Stomach (tissue), 9 donors: ENCODE results near the gene NOA1. TPM values are rescaled to one million over a fixed set of nuclear protein-coding genes. Genes with fewer than 3 reads are reported as not detected.
"Not testable (repeated sequence)": the region's sequence is repeated elsewhere in the genome, so short reads cannot be mapped to it uniquely, and the experiment has no call there.

Experiments used
- DNase-seq, 2 donors: peaks; one replicate each; pipeline versions ENCODE4 v3.0.0 to v3.0.0-alpha.2; 2013 to 2019
- H3K27ac ChIP-seq, 5 donors: fragments of 200-600 bp in 4 of 5; sonication (generic) in 4 of 5; one replicate each; pipeline ENCODE4 v1.5.1; 2013 to 2019; ENCODE audit warnings: mild to moderate bottlenecking in 1 of 5, moderate library complexity in 1 of 5
- H3K27me3 ChIP-seq, 3 donors: fragments of 200-600 bp; sonication (generic); one replicate each; pipeline ENCODE4 v1.5.1; 2017 to 2019; ENCODE audit warnings: mixed run types in 1 of 3
- H3K36me3 ChIP-seq, 4 donors: fragments of 200-600 bp; sonication (generic); 1 replicate in 3 of 4; 2 replicates in 1 of 4; pipeline ENCODE4 v1.5.1; 2016 to 2019
- H3K4me1 ChIP-seq, 4 donors: fragments of 200-600 bp; sonication (generic); one replicate each; pipeline ENCODE4 v1.5.1; 2016 to 2019
- H3K4me3 ChIP-seq, 4 donors: fragments of 200-600 bp; sonication (generic) in 3 of 4; one replicate each; pipeline ENCODE4 v1.5.1; 2016 to 2019; ENCODE audit warnings: mild to moderate bottlenecking in 1 of 4
- H3K9me3 ChIP-seq, 4 donors: fragments of 200-600 bp; sonication (generic); one replicate each; pipeline ENCODE4 v1.5.1; 2016 to 2019
- EP300 ChIP-seq: sonication (generic); formaldehyde crosslinking; IDR thresholded peaks from one replicate; pipeline ENCODE4 v1.6.1; 2017; ENCODE audit warnings: antibody characterized with exemption
- POLR2A ChIP-seq, 4 donors: fragments of 450-650 bp; IDR thresholded peaks; one replicate each; pipeline ENCODE4 v1.6.1; 2016; ENCODE audit warnings: antibody characterized with exemption in 4 of 4, control low read depth in 2 of 4, mild to moderate bottlenecking in 1 of 4, moderate library complexity in 1 of 4
- POLR2AphosphoS5 ChIP-seq, 3 donors: sonication (generic); formaldehyde crosslinking; IDR thresholded peaks; one replicate each; pipeline ENCODE4 v1.6.1; 2016; ENCODE audit warnings: antibody characterized with exemption in 3 of 3
- WGBS, 5 donors: extraction: QIAGEN DNeasy Blood & Tissue Kit in 3 of 5; methylation state at CpG; one replicate each; pipeline versions ENCODE4 v1.1.5 to v1.1.7; 2013 to 2018; 5-methylcytosine and 5-hydroxymethylcytosine counted together
- intact Hi-C: fragments of 100-400 bp; cut with DNase I; formaldehyde crosslinking; loops from one replicate; pipeline ENCODE4 v1.15.1; 2023; ENCODE audit warnings: low total_unique reads
- polyA plus RNA-seq, 3 donors: library from polyadenylated mRNA; stranded (reverse); fragments of 200-250 nt; gene quantifications; one replicate each; pipeline ENCODE4 v1.2.3, GENCODE V29; 2013
- small RNA-seq, 4 donors: library from RNA; depleted of rRNA; stranded (forward); fragments of <200 nt; gene quantifications; one replicate each; pipeline ENCODE3, GENCODE V24; 2016
- total RNA-seq, 5 donors: library from RNA; depleted of rRNA; stranded (reverse); fragments of >200 nt; gene quantifications; one replicate each; pipeline versions ENCODE4 v1.1.0 to v1.2.3, GENCODE V29; 2014 to 2016
- TF ChIP-seq, protein P1 (sequence below), 7 experiments: fragments of 450-650 bp in 4 of 7; fragments of 200-600 bp in 3 of 7; sonication (generic) in 3 of 7; IDR thresholded peaks; one replicate each; pipeline ENCODE4 v1.5.1; 2016 to 2019; ENCODE audit warnings: antibody characterized with exemption in 7 of 7, control low read depth in 2 of 7, mild to moderate bottlenecking in 1 of 7
- donor health status: healthy with polysubstance abuse.
- donor health status: Bipolar disorder and iron deficiency.
- donor health status: healthy.

Gene NOA1
- total and polyA plus RNA-seq, 8 donors = 1.2 to 81.7 (median 12.8) TPM

GRCh38 chr4:56930638-56931037 is 46.8 kb downstream of the NOA1 start:
- Histone ChIP-seq H3K27me3 (no peaks in the 10 kb centered on the region), H3K4me1 (peaks cover 0 to 12% (median 1%) of the 10 kb centered on the region in 4 donors), H3K36me3 (peaks cover 12 to 62% (median 46%) of the 10 kb centered on the region in 4 donors), H3K4me3 (no peak overlapping the region), H3K9me3 (no peaks in the 10 kb centered on the region), H3K27ac (no peak overlapping the region)
- no peak for DNase-seq
- intact Hi-C loops = no loop called here
- 93 to 100% (median 98%) methylated on average over 2 to 7 of the region's 7 CpGs for WGBS, 5 donors
- TF ChIP-seq, protein P1, sequence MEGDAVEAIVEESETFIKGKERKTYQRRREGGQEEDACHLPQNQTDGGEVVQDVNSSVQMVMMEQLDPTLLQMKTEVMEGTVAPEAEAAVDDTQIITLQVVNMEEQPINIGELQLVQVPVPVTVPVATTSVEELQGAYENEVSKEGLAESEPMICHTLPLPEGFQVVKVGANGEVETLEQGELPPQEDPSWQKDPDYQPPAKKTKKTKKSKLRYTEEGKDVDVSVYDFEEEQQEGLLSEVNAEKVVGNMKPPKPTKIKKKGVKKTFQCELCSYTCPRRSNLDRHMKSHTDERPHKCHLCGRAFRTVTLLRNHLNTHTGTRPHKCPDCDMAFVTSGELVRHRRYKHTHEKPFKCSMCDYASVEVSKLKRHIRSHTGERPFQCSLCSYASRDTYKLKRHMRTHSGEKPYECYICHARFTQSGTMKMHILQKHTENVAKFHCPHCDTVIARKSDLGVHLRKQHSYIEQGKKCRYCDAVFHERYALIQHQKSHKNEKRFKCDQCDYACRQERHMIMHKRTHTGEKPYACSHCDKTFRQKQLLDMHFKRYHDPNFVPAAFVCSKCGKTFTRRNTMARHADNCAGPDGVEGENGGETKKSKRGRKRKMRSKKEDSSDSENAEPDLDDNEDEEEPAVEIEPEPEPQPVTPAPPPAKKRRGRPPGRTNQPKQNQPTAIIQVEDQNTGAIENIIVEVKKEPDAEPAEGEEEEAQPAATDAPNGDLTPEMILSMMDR (IDR thresholded peaks at IDR 0.05) = no peak
- TF ChIP-seq EP300 (no peak), POLR2AphosphoS5 (IDR thresholded peaks at IDR 0.05) (no peak), POLR2A (IDR thresholded peaks at IDR 0.05) (no peak)

GRCh38 chr4:56927196-56927595 is 50.2 kb downstream of the NOA1 start:
- Histone ChIP-seq H3K4me1 (peaks cover 0 to 6% (median 1%) of the 10 kb centered on the region in 4 donors), H3K9me3 (no peaks in the 10 kb centered on the region), H3K36me3 (peaks cover 12 to 91% (median 77%) of the 10 kb centered on the region in 4 donors), H3K4me3 (no peak overlapping the region), H3K27me3 (no peaks in the 10 kb centered on the region), H3K27ac (no peak overlapping the region)
- TF ChIP-seq EP300 (no peak), POLR2A (IDR thresholded peaks at IDR 0.05) (no peak), POLR2AphosphoS5 (IDR thresholded peaks at IDR 0.05) (no peak)
- TF ChIP-seq, protein P1 (IDR thresholded peaks at IDR 0.05) = no peak
- DNase-seq = no peak
- intact Hi-C loops = no loop called here
- 70 to 97% (median 75%) methylated on average over 2 of the region's 2 CpGs for WGBS, 5 donors

GRCh38 chr4:56914977-56915376 is 62.4 kb downstream of the NOA1 start:
- peaks cover 0 to 43% (median 24%) of the 10 kb centered on the region in 4 donors for H3K36me3 ChIP-seq
- 96 to 98% (median 97%) methylated on average over 10 to 12 of the region's 12 CpGs for WGBS, 5 donors
- H3K27ac ChIP-seq, H3K27me3 ChIP-seq, DNase-seq, H3K9me3 ChIP-seq, H3K4me3 ChIP-seq, intact Hi-C loops: not testable (repeated sequence)
- H3K4me1 ChIP-seq = peaks cover 7 to 74% (median 44%) of the 10 kb centered on the region in 4 donors

GRCh38 chr4:56914336-56914735 is 63.1 kb downstream of the NOA1 start:
- no peak for DNase-seq
- Histone ChIP-seq H3K27me3 (no peaks in the 10 kb centered on the region), H3K4me3 (no peak overlapping the region), H3K4me1 (peaks cover 11 to 81% (median 49%) of the 10 kb centered on the region in 4 donors), H3K27ac (no peak overlapping the region), H3K9me3 (no peaks in the 10 kb centered on the region), H3K36me3 (peaks cover 0 to 37% (median 21%) of the 10 kb centered on the region in 4 donors)
- intact Hi-C loops = no loop called here
- no peak for TF ChIP-seq POLR2A (IDR thresholded peaks at IDR 0.05)
- no peak for TF ChIP-seq EP300
- TF ChIP-seq, protein P1 (IDR thresholded peaks at IDR 0.05) = no peak
- no peak for TF ChIP-seq POLR2AphosphoS5 (IDR thresholded peaks at IDR 0.05)
- 72 to 82% (median 77%) methylated on average over 3 of the region's 3 CpGs for WGBS, 5 donors

Small RNAs within 50 kb of the gene (small RNA-seq; reads per million reads assigned to genes)
- gene RNU6-998P = 0 reads per million in 4 donors

Other genes starting within 250 kb of the NOA1 start
- gene SPINK2, start 155.9 kb downstream of the NOA1 start, total RNA-seq = 1 to 10 TPM in 1 of 5 donors, not detected in 4; 2.3 TPM
- gene SPINK2, start 155.9 kb downstream of the NOA1 start, polyA plus RNA-seq = under 1 TPM in 1 of 3 donors, not detected in 2; 0.70 TPM
- gene REST, start 69.7 kb downstream of the NOA1 start, total RNA-seq = 10 to 100 TPM; 36.4 to 79.7 (median 47.4) TPM
- gene REST, start 69.7 kb downstream of the NOA1 start, polyA plus RNA-seq = 1 to 10 TPM; 3.1 to 4.9 (median 4.4) TPM
- gene POLR2B, start 1.3 kb upstream of the NOA1 start, total RNA-seq = 100 to 1,000 TPM in 3 of 5 donors, 10 to 100 TPM in 2; 18.5 to 446 (median 127) TPM
- gene POLR2B, start 1.3 kb upstream of the NOA1 start, polyA plus RNA-seq = 10 to 100 TPM; 20.5 to 26.2 (median 24.8) TPM
- gene IGFBP7, start 132.8 kb upstream of the NOA1 start, total RNA-seq = 100 to 1,000 TPM; 188 to 972 (median 281) TPM
- gene IGFBP7, start 132.8 kb upstream of the NOA1 start, polyA plus RNA-seq = 100 to 1,000 TPM in 1 of 3 donors, 10 to 100 TPM in 2; 71.8 to 199 (median 85.9) TPM